HCT116 (cell line): ENCODE measurements around the gene TNFSF8. TPM values are rescaled to one million over a fixed set of nuclear protein-coding genes. Genes with fewer than 3 reads are reported as not detected.

ENCODE experiments used
- ATAC-seq: fragments of 200-7000 bp; cut with Tn5 transposase; 2 replicates; pipeline ENCODE4 v1.9.1; 2020; ENCODE audit warnings: mild to moderate bottlenecking, moderate library complexity
- BruUV-seq: library from RNA; stranded (reverse); fragments of 400-500 nt; replicated peaks from 2 replicates; lab custom pipeline; 2021; lab: Mats Ljungman, UMichigan
- CTCF ChIA-PET: fragments of 300-600 bp; sonication (Branson Sonifier 250); formaldehyde crosslinking; loops from one replicate; lab custom pipeline; 2021; ENCODE audit warnings: antibody characterized with exemption; lab: Charles Lee
- POLR2A ChIA-PET: fragments of 300-600, 350-600 bp; sonication (Branson Sonifier 250); formaldehyde crosslinking; loops from one replicate; lab custom pipeline; 2021; ENCODE audit warnings: antibody characterized with exemption; lab: Charles Lee
- RAD21 ChIA-PET, 2 experiments: fragments of 300-600 bp; sonication (Branson Sonifier 250); formaldehyde crosslinking; loops; one replicate each; lab custom pipeline; 2023; ENCODE audit warnings: low total read pairs in 2 of 2; ENCODE audit not compliant: uncharacterized antibody in 2 of 2, unreplicated experiment in 2 of 2, low non-redundant PET in 1 of 2; lab: Charles Lee
- DNase-seq: peaks from one replicate; pipeline ENCODE4 v3.0.0-alpha.2; 2010; ENCODE audit warnings: low read depth, low spot score
- H2AFZ ChIP-seq: fragments of 200-600 bp; shearing (Covaris generic), sonication (generic); 2 replicates; pipeline ENCODE4 v1.6.1; 2017; ENCODE audit warnings: low read depth, mixed run types, mixed read lengths, antibody characterized with exemption, low read length; ENCODE audit not compliant: poor library complexity, severe bottlenecking
- H3K27ac ChIP-seq: 2 replicates; pipeline ENCODE4 v1.5.1; 2012; ENCODE audit warnings: low read depth, low read length
- H3K27me3 ChIP-seq: fragments of 200-600 bp; sonication (generic); 2 replicates; pipeline ENCODE4 v1.6.1; 2016; ENCODE audit warnings: mixed run types, low read length, mixed read lengths; ENCODE audit not compliant: insufficient read depth
- H3K36me3 ChIP-seq, 2 experiments: fragments of 200-500 bp in 1 of 2; fragments of 200-600 bp in 1 of 2; sonication (Bioruptor generic) in 1 of 2; sonication (generic) in 1 of 2; 2 replicates each; pipeline versions ENCODE4 v1.5.1 to v1.6.1; 2014 to 2016; ENCODE audit warnings: low read length in 2 of 2, inconsistent platforms in 1 of 2, mixed read lengths in 1 of 2, mixed run types in 1 of 2; ENCODE audit not compliant: insufficient read depth in 2 of 2, control insufficient read depth in 1 of 2
- H3K4me1 ChIP-seq, 2 experiments: fragments of 200-600 bp in 1 of 2; sonication (generic) in 1 of 2; 2 replicates each; pipeline versions ENCODE4 v1.5.1 to v1.6.1; 2012 to 2017; ENCODE audit warnings: low read length in 2 of 2, inconsistent platforms in 1 of 2, mild to moderate bottlenecking in 1 of 2, mixed read lengths in 1 of 2, mixed run types in 1 of 2, moderate library complexity in 1 of 2; ENCODE audit not compliant: insufficient read depth in 2 of 2, control insufficient read depth in 1 of 2
- H3K4me2 ChIP-seq: fragments of 200-600 bp; sonication (generic); 2 replicates; pipeline ENCODE4 v1.6.1; 2017; ENCODE audit warnings: mixed run types, low read length, mixed read lengths
- H3K4me3 ChIP-seq, 2 experiments: fragments of 200-600 bp in 1 of 2; sonication (generic) in 1 of 2; replicated peaks in 1 of 2; 2 replicates each; pipeline ENCODE4 v1.5.1; 2011 to 2016; ENCODE audit warnings: low read length in 2 of 2, control low read depth in 1 of 2, low read depth in 1 of 2, mild to moderate bottlenecking in 1 of 2, mixed read lengths in 1 of 2, mixed run types in 1 of 2
- H3K79me2 ChIP-seq: fragments of 200-600 bp; sonication (generic); 2 replicates; pipeline ENCODE4 v1.6.1; 2017; ENCODE audit warnings: mild to moderate bottlenecking, mixed run types, low read length, moderate library complexity, mixed read lengths; ENCODE audit not compliant: insufficient read depth
- H3K9ac ChIP-seq: fragments of 200-600 bp; sonication (generic); 2 replicates; pipeline ENCODE4 v1.6.1; 2016; ENCODE audit warnings: low read length, mixed read lengths
- H3K9me2 ChIP-seq: fragments of 200-600 bp; sonication (generic), shearing (Covaris generic); 2 replicates; pipeline ENCODE4 v1.6.1; 2017; ENCODE audit warnings: mixed run types, mild to moderate bottlenecking, moderate library complexity; ENCODE audit not compliant: insufficient read depth
- H3K9me3 ChIP-seq, 2 experiments: fragments of 200-500 bp in 1 of 2; fragments of 200-600 bp in 1 of 2; sonication (Bioruptor generic) in 1 of 2; sonication (generic) in 1 of 2; 2 replicates each; pipeline ENCODE4 v1.6.1; 2014 to 2017; ENCODE audit warnings: low read length in 2 of 2, mixed read lengths in 2 of 2, inconsistent platforms in 1 of 2, low read depth in 1 of 2, mild to moderate bottlenecking in 1 of 2, mixed run types in 1 of 2, moderate library complexity in 1 of 2; ENCODE audit not compliant: control insufficient read depth in 1 of 2, insufficient read depth in 1 of 2
- H4K20me1 ChIP-seq: fragments of 200-600 bp; sonication (generic), shearing (Covaris generic); 2 replicates; pipeline ENCODE4 v1.6.1; 2017; ENCODE audit warnings: mixed run types, mild to moderate bottlenecking, moderate library complexity; ENCODE audit not compliant: insufficient read depth
- ELF1 ChIP-seq: IDR thresholded peaks from 2 replicates; pipeline ENCODE4 v1.6.1; 2012; ENCODE audit warnings: low read depth, borderline replicate concordance
- EZH2phosphoT487 ChIP-seq: fragments of 200-600 bp; IDR thresholded peaks from 2 replicates; pipeline ENCODE4 v1.6.1; 2018; ENCODE audit warnings: antibody characterized with exemption, borderline replicate concordance
- POLR2AphosphoS5 ChIP-seq: IDR thresholded peaks from 2 replicates; pipeline ENCODE4 v1.6.1; 2011; ENCODE audit warnings: mild to moderate bottlenecking, low read depth, low read length, moderate library complexity
- RAD21 ChIP-seq: IDR thresholded peaks from 2 replicates; pipeline ENCODE4 v1.6.1; 2012; ENCODE audit warnings: low read depth, mild to moderate bottlenecking
- SRF ChIP-seq: IDR thresholded peaks from 2 replicates; pipeline ENCODE4 v1.6.1; 2012; ENCODE audit warnings: low read depth
- TCF7L2 ChIP-seq: IDR thresholded peaks from 2 replicates; pipeline ENCODE4 v1.7.0; 2011; ENCODE audit warnings: borderline replicate concordance, inconsistent platforms; ENCODE audit not compliant: insufficient read depth, insufficient read length; ENCODE audit errors: extremely low read depth
- ZFX ChIP-seq: fragments of 450-650 bp; IDR thresholded peaks from 2 replicates; pipeline ENCODE4 v1.6.1; 2017
- intact Hi-C: fragments of 100-400 bp; cut with micrococcal nuclease; formaldehyde crosslinking; loops from 2 replicates; pipeline ENCODE4 v1.10.0; 2022
- total RNA-seq: library from RNA; stranded (reverse); gene quantifications from one replicate; pipeline ENCODE4 v1.2.1, GENCODE V29; 2021; ENCODE audit not compliant: unreplicated experiment
- TF ChIP-seq, protein P1 (sequence below): IDR thresholded peaks from 2 replicates; pipeline ENCODE4 v1.6.1; 2012; ENCODE audit warnings: low read depth
- TF ChIP-seq, protein P2 (sequence below), 3 experiments: fragments of 200-600 bp in 1 of 3; sonication (generic) in 1 of 3; IDR thresholded peaks in 2 of 3; conservative IDR thresholded peaks in 1 of 3; 2 replicates each; pipeline ENCODE4 v1.5.1; 2012 to 2017; ENCODE audit warnings: low read depth in 2 of 3, low read length in 2 of 3, antibody characterized with exemption in 1 of 3, borderline replicate concordance in 1 of 3, control low read depth in 1 of 3, mild to moderate bottlenecking in 1 of 3, mixed read lengths in 1 of 3, mixed run types in 1 of 3, moderate library complexity in 1 of 3; ENCODE audit not compliant: insufficient read depth in 1 of 3
- TF ChIP-seq, protein P3 (sequence below): IDR thresholded peaks from 2 replicates; pipeline ENCODE4 v1.6.1; 2011; ENCODE audit warnings: mild to moderate bottlenecking, low read length, moderate library complexity; ENCODE audit not compliant: insufficient replicate concordance; ENCODE audit errors: extremely low read depth

TNFSF8 gene
- total RNA-seq, 1 experiment from 2014 or later, result not detected

DNA sequence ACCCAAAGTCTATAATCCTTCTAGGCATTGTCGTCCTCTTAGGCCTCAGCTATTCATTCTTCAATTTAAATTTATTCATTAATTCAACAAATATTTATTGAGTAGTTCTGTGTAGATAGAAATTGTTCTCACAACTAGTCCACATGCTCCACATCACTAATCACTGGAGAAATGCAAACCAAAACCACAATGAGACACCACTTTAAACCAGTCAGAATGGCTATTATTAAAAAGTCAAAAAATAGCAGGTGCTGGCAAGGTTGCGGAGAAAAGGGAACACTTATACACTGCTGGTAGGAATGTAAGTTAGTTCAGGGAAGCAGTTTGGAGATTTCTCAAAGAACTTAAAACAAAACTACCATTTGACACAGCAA lies 73.5 kb downstream of the TNFSF8 start:
- Histone ChIP-seq H3K79me2 (no peaks in the 10 kb centered on the region), H4K20me1 (no peaks in the 10 kb centered on the region), H3K9me3 (no peaks in the 10 kb centered on the region), H3K9ac (no peak overlapping the region), H2AFZ (no peak overlapping the region), H3K27ac (no peak overlapping the region), H3K27me3 (peaks cover 12% of the 10 kb centered on the region), H3K4me2 (no peak overlapping the region), H3K4me3 (no peak overlapping the region), H3K9me2 (no peaks in the 10 kb centered on the region), H3K36me3 (no peaks in the 10 kb centered on the region), H3K4me1 (no peaks in the 10 kb centered on the region)
- no peak for DNase-seq
- TF ChIP-seq ELF1 (no peak), ZFX (no peak), POLR2AphosphoS5 (no peak), EZH2phosphoT487 (no peak), RAD21 (no peak), TCF7L2 (no peak), SRF (no peak)
- TF ChIP-seq, protein P1, sequence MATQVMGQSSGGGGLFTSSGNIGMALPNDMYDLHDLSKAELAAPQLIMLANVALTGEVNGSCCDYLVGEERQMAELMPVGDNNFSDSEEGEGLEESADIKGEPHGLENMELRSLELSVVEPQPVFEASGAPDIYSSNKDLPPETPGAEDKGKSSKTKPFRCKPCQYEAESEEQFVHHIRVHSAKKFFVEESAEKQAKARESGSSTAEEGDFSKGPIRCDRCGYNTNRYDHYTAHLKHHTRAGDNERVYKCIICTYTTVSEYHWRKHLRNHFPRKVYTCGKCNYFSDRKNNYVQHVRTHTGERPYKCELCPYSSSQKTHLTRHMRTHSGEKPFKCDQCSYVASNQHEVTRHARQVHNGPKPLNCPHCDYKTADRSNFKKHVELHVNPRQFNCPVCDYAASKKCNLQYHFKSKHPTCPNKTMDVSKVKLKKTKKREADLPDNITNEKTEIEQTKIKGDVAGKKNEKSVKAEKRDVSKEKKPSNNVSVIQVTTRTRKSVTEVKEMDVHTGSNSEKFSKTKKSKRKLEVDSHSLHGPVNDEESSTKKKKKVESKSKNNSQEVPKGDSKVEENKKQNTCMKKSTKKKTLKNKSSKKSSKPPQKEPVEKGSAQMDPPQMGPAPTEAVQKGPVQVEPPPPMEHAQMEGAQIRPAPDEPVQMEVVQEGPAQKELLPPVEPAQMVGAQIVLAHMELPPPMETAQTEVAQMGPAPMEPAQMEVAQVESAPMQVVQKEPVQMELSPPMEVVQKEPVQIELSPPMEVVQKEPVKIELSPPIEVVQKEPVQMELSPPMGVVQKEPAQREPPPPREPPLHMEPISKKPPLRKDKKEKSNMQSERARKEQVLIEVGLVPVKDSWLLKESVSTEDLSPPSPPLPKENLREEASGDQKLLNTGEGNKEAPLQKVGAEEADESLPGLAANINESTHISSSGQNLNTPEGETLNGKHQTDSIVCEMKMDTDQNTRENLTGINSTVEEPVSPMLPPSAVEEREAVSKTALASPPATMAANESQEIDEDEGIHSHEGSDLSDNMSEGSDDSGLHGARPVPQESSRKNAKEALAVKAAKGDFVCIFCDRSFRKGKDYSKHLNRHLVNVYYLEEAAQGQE, result no peak
- TF ChIP-seq, protein P2, sequence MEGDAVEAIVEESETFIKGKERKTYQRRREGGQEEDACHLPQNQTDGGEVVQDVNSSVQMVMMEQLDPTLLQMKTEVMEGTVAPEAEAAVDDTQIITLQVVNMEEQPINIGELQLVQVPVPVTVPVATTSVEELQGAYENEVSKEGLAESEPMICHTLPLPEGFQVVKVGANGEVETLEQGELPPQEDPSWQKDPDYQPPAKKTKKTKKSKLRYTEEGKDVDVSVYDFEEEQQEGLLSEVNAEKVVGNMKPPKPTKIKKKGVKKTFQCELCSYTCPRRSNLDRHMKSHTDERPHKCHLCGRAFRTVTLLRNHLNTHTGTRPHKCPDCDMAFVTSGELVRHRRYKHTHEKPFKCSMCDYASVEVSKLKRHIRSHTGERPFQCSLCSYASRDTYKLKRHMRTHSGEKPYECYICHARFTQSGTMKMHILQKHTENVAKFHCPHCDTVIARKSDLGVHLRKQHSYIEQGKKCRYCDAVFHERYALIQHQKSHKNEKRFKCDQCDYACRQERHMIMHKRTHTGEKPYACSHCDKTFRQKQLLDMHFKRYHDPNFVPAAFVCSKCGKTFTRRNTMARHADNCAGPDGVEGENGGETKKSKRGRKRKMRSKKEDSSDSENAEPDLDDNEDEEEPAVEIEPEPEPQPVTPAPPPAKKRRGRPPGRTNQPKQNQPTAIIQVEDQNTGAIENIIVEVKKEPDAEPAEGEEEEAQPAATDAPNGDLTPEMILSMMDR (IDR thresholded peaks at IDR 0.05 in 2 of 3, conservative IDR thresholded peaks at IDR 0.05 in 1 of 3; ENCODE audit: borderline replicate concordance in 1 of 3, insufficient read depth in 1 of 3, low read depth in 2 of 3, low read length in 2 of 3), result no peak
- TF ChIP-seq, protein P3, sequence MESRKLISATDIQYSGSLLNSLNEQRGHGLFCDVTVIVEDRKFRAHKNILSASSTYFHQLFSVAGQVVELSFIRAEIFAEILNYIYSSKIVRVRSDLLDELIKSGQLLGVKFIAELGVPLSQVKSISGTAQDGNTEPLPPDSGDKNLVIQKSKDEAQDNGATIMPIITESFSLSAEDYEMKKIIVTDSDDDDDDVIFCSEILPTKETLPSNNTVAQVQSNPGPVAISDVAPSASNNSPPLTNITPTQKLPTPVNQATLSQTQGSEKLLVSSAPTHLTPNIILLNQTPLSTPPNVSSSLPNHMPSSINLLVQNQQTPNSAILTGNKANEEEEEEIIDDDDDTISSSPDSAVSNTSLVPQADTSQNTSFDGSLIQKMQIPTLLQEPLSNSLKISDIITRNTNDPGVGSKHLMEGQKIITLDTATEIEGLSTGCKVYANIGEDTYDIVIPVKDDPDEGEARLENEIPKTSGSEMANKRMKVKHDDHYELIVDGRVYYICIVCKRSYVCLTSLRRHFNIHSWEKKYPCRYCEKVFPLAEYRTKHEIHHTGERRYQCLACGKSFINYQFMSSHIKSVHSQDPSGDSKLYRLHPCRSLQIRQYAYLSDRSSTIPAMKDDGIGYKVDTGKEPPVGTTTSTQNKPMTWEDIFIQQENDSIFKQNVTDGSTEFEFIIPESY, result no peak
- BruUV-seq, result no TSS peak
- ChIA-PET POLR2A (no interaction called here), CTCF (no interaction called here), RAD21 (no interaction called here)
- intact Hi-C loops, result no loop called here
- ATAC-seq, result no peak
